ENCODE measurements around the gene TRABD2B. TPM values are rescaled to one million over a fixed set of nuclear protein-coding genes. Genes with fewer than 3 reads are reported as not detected.

TRABD2B gene
- total RNA-seq, 2 donors from 2014 or later: 2.6 to 4.3 TPM

- Histone ChIP-seq H3K27ac (no peak overlapping the region), H3K9me3 (no peaks in the 10 kb centered on the region), H3K4me1 (no peaks in the 10 kb centered on the region), H3K27me3 (no peaks in the 10 kb centered on the region), H3K36me3 (replicated peaks in 1 of 2; ENCODE audit: insufficient read depth in 1 of 2, low read depth in 2 of 2) (no peaks in the 10 kb centered on the region), H3K4me3 (no peak overlapping the region)
- intact Hi-C loops (cut with DNase I): no loop called here
- 65 to 68% methylated on average over 8 of the region's 8 CpGs for WGBS, 2 donors
- DNase-seq (no peak), ATAC-seq (no peak)
- TF ChIP-seq CTCF (IDR thresholded peaks at IDR 0.05) (no peak), POLR2A (IDR thresholded peaks at IDR 0.05) (no peak)
These were observed 172.5 kb downstream of the TRABD2B start for GRCh38 chr1:47824716-47825115.

GRCh38 chr1:47824297-47824696 is 172.9 kb downstream of the TRABD2B start:
- TF ChIP-seq CTCF (IDR thresholded peaks at IDR 0.05) (no peak), POLR2A (IDR thresholded peaks at IDR 0.05) (no peak)
- intact Hi-C loops (cut with DNase I): no loop called here

GRCh38 chr1:47823040-47823808 is 174.0 kb downstream of the TRABD2B start:
- Histone ChIP-seq H3K4me1 (no peaks in the 10 kb centered on the region), H3K4me3 (no peak overlapping the region), H3K27ac (no peak overlapping the region), H3K36me3 (replicated peaks in 1 of 2; ENCODE audit: insufficient read depth in 1 of 2, low read depth in 2 of 2) (no peaks in the 10 kb centered on the region), H3K9me3 (no peaks in the 10 kb centered on the region), H3K27me3 (no peaks in the 10 kb centered on the region)
- no peak for DNase-seq
- WGBS, 2 donors: 62 to 68% methylated on average over 6 to 8 of the region's 9 CpGs
- no peak for TF ChIP-seq CTCF (IDR thresholded peaks at IDR 0.05)
- TF ChIP-seq POLR2A (IDR thresholded peaks at IDR 0.05): no peak
- no peak for ATAC-seq
- intact Hi-C loops (cut with DNase I): no loop called here

More at GRCh38 chr1:47824297-47824696, 172.9 kb downstream of the TRABD2B start:
- Histone ChIP-seq H3K27me3 (no peaks in the 10 kb centered on the region), H3K27ac (no peak overlapping the region), H3K4me3 (no peak overlapping the region), H3K36me3 (replicated peaks in 1 of 2; ENCODE audit: insufficient read depth in 1 of 2, low read depth in 2 of 2) (no peaks in the 10 kb centered on the region), H3K4me1 (no peaks in the 10 kb centered on the region), H3K9me3 (no peaks in the 10 kb centered on the region)
- 75 to 97% methylated on average over 3 of the region's 3 CpGs for WGBS, 2 donors
- ATAC-seq (no peak), DNase-seq (no peak)

- H3K36me3 ChIP-seq (replicated peaks in 1 of 2; ENCODE audit: insufficient read depth in 1 of 2, low read depth in 2 of 2): no peaks in the 10 kb centered on the region
- DNase-seq (no peak), ATAC-seq (no peak)
- intact Hi-C loops (cut with DNase I): no loop called here
- no peaks in the 10 kb centered on the region for H3K9me3 ChIP-seq
- H3K27me3 ChIP-seq: no peaks in the 10 kb centered on the region
- no peak overlapping the region for H3K27ac ChIP-seq
- H3K4me1 ChIP-seq: no peaks in the 10 kb centered on the region
- WGBS, 2 donors: 57 to 71% methylated on average over 5 of the region's 5 CpGs
- no peak overlapping the region for H3K4me3 ChIP-seq
- TF ChIP-seq CTCF (IDR thresholded peaks at IDR 0.05) (no peak), POLR2A (IDR thresholded peaks at IDR 0.05) (no peak)
These were observed 175.4 kb downstream of the TRABD2B start for GRCh38 chr1:47821760-47822159.

- Histone ChIP-seq H3K27me3 (no peaks in the 10 kb centered on the region), H3K4me1 (no peaks in the 10 kb centered on the region), H3K27ac (no peak overlapping the region), H3K36me3 (replicated peaks in 1 of 2; ENCODE audit: insufficient read depth in 1 of 2, low read depth in 2 of 2) (no peaks in the 10 kb centered on the region), H3K4me3 (no peak overlapping the region), H3K9me3 (no peaks in the 10 kb centered on the region)
- DNase-seq (no peak), ATAC-seq (no peak)
- intact Hi-C loops (cut with DNase I): no loop called here
- no peak for TF ChIP-seq POLR2A (IDR thresholded peaks at IDR 0.05)
- TF ChIP-seq CTCF (IDR thresholded peaks at IDR 0.05): no peak
- 79 to 82% methylated on average over 9 of the region's 9 CpGs for WGBS, 2 donors
These were observed 177.7 kb downstream of the TRABD2B start for GRCh38 chr1:47819574-47819888.

Data from body of pancreas (tissue), 4 donors.